ENCODE data around the gene PLEKHM3. TPM values are rescaled to one million over a fixed set of nuclear protein-coding genes. Genes with fewer than 3 reads are reported as not detected.

Gene PLEKHM3
- total and polyA plus RNA-seq, 2 of the 4 experiments (the other 2 are of a cell fraction) = 2.4 to 11.3 TPM

- TF ChIP-seq USF2 (IDR thresholded peaks at IDR 0.05; ENCODE audit: low read depth, low read length) = no peak
Observed at GRCh38 chr2:208040199-208041171, 15.2 kb upstream of the PLEKHM3 start (continued).

Measured in IMR-90 (cell line).